ENCODE data around the gene FCRLB. TPM values are rescaled to one million over a fixed set of nuclear protein-coding genes. Genes with fewer than 3 reads are reported as not detected.

Gene FCRLB
- total and polyA plus RNA-seq, 4 donors: 0.33 to 2.9 (median 0.57) TPM

GRCh38 chr1:161749509-161750407, 28.4 kb downstream of the FCRLB start, which contains the start of gene DUSP12:
TSS of gene DUSP12 (plus strand) at chr1:161749786. CDS start at chr1:161749802, 16 bp downstream.
- no peaks in the 10 kb centered on the region for H3K9me3 ChIP-seq (ENCODE audit: control insufficient read depth in 4 of 4, low read length in 3 of 4)
- DNase-seq (ENCODE audit: low spot score): peak; percentile 85
- peaks cover 1 to 26% (median 20%) of the 10 kb centered on the region in 4 donors for H3K36me3 ChIP-seq (ENCODE audit: control insufficient read depth in 4 of 4, insufficient read depth in 3 of 4, low read depth in 1 of 4, low read length in 3 of 4)
- TF ChIP-seq SP1 (IDR thresholded peaks at IDR 0.05) (peak; percentile 55), HNF4G (IDR thresholded peaks at IDR 0.05) (no peak), ATF3 (IDR thresholded peaks at IDR 0.05) (no peak), HNF4A (conservative IDR thresholded peaks at IDR 0.05) (peak; percentile 38 to 56), RXRA (IDR thresholded peaks at IDR 0.05) (peak in 1 of 2 donors; percentile 27), JUND (IDR thresholded peaks at IDR 0.05) (peak in 1 of 2 donors; percentile 39), TAF1 (conservative IDR thresholded peaks at IDR 0.05) (no peak), FOXA2 (IDR thresholded peaks at IDR 0.05) (no peak), FOXA1 (IDR thresholded peaks at IDR 0.05) (no peak), MAX (IDR thresholded peaks at IDR 0.05) (no peak), NR2F2 (IDR thresholded peaks at IDR 0.05) (peak; percentile 84), RAD21 (IDR thresholded peaks at IDR 0.05) (peak; percentile 10 to 43), YY1 (IDR thresholded peaks at IDR 0.05) (peak; percentile 99), REST (IDR thresholded peaks at IDR 0.05) (peak; percentile 43), GABPA (IDR thresholded peaks at IDR 0.05 in 1 of 2, conservative IDR thresholded peaks at IDR 0.05 in 1 of 2) (peak in 1 of 2 donors; percentile 74), ZBTB33 (IDR thresholded peaks at IDR 0.05) (no peak), CTCF (IDR thresholded peaks at IDR 0.05; ENCODE audit: low read depth, low read length, missing input control) (no peak), EGR1 (IDR thresholded peaks at IDR 0.05; ENCODE audit: low read depth in 2 of 2) (no peak)
- H3K27ac ChIP-seq (ENCODE audit: low read depth in 1 of 2, low read length in 2 of 2): peak within 1 kb of the TSS; percentile 81 to 85
- peak within 1 kb of the TSS; percentile 23 to 61 for H3K9ac ChIP-seq (ENCODE audit: low read depth in 1 of 2, low read length in 2 of 2)
- H3K4me3 ChIP-seq (ENCODE audit: low read depth in 1 of 3, low read length in 3 of 3): peak within 1 kb of the TSS; percentile 90 to 98 (median 96)
- H3K4me1 ChIP-seq (ENCODE audit: control insufficient read depth in 4 of 4, insufficient read depth in 4 of 4, low read length in 3 of 4): peaks cover 6 to 15% (median 9%) of the 10 kb centered on the region in 4 donors
- WGBS: under 1% methylated on average over 65 of the region's 65 CpGs
- H3K27me3 ChIP-seq (ENCODE audit: control insufficient read depth in 4 of 4, insufficient read depth in 4 of 4, low read length in 3 of 4): no peaks in the 10 kb centered on the region
